ENCODE results near the gene APOC3. TPM values are rescaled to one million over a fixed set of nuclear protein-coding genes. Genes with fewer than 3 reads are reported as not detected.

The APOC3 gene
- total RNA-seq, 1 donor from 2014 or later, result not detected

- H3K36me3 Mint-ChIP-seq (ENCODE audit: low read depth, unreplicated experiment), result no peaks in the 10 kb centered on the region
Measured at GRCh38 chr11:116828632-116829524, 829 bp upstream of the APOC3 start.

GRCh38 chr11:116830184-116830912 is 641 bp downstream of the APOC3 start:
- H3K27ac Mint-ChIP-seq (ENCODE audit: unreplicated experiment), result no peak overlapping the region
- DNase-seq (ENCODE audit: low spot score), result no peak

More at GRCh38 chr11:116828632-116829524, 829 bp upstream of the APOC3 start:
- Mint-ChIP-seq H3K27me3 (ENCODE audit: unreplicated experiment) (peaks cover 6% of the 10 kb centered on the region), H3K4me1 (ENCODE audit: unreplicated experiment) (no peaks in the 10 kb centered on the region), H3K4me3 (ENCODE audit: unreplicated experiment) (no peak overlapping the region), H3K9me3 (ENCODE audit: unreplicated experiment) (no peaks in the 10 kb centered on the region), H3K27ac (ENCODE audit: unreplicated experiment) (no peak overlapping the region)
- no peak for TF ChIP-seq CTCF (IDR thresholded peaks at IDR 0.05; ENCODE audit: unreplicated experiment)
- DNase-seq (ENCODE audit: low spot score), result no peak

GRCh38 chr11:116831790-116832349 is 2.2 kb downstream of the APOC3 start:
- no peak overlapping the region for H3K4me3 Mint-ChIP-seq (ENCODE audit: unreplicated experiment)
- no peak for DNase-seq (ENCODE audit: low spot score)
- H3K4me1 Mint-ChIP-seq (ENCODE audit: unreplicated experiment), result peaks cover 3% of the 10 kb centered on the region
- no peaks in the 10 kb centered on the region for H3K36me3 Mint-ChIP-seq (ENCODE audit: low read depth, unreplicated experiment)
- H3K27me3 Mint-ChIP-seq (ENCODE audit: unreplicated experiment), result peaks cover 1% of the 10 kb centered on the region
- no peak overlapping the region for H3K27ac Mint-ChIP-seq (ENCODE audit: unreplicated experiment)
- no peaks in the 10 kb centered on the region for H3K9me3 Mint-ChIP-seq (ENCODE audit: unreplicated experiment)
- TF ChIP-seq CTCF (IDR thresholded peaks at IDR 0.05; ENCODE audit: unreplicated experiment), result no peak

More at GRCh38 chr11:116830184-116830912, 641 bp downstream of the APOC3 start:
- Mint-ChIP-seq H3K27me3 (ENCODE audit: unreplicated experiment) (peaks cover 6% of the 10 kb centered on the region), H3K36me3 (ENCODE audit: low read depth, unreplicated experiment) (no peaks in the 10 kb centered on the region), H3K4me3 (ENCODE audit: unreplicated experiment) (no peak overlapping the region), H3K4me1 (ENCODE audit: unreplicated experiment) (peaks cover 3% of the 10 kb centered on the region), H3K9me3 (ENCODE audit: unreplicated experiment) (no peaks in the 10 kb centered on the region)
- no peak for TF ChIP-seq CTCF (IDR thresholded peaks at IDR 0.05; ENCODE audit: unreplicated experiment)

GRCh38 chr11:116832350-116833290 is 2.9 kb downstream of the APOC3 start:
- no peaks in the 10 kb centered on the region for H3K36me3 Mint-ChIP-seq (ENCODE audit: low read depth, unreplicated experiment)
- no peak for TF ChIP-seq CTCF (IDR thresholded peaks at IDR 0.05; ENCODE audit: unreplicated experiment)
- DNase-seq (ENCODE audit: low spot score), result no peak
- no peak overlapping the region for H3K27ac Mint-ChIP-seq (ENCODE audit: unreplicated experiment)
- peaks cover 4% of the 10 kb centered on the region for H3K4me1 Mint-ChIP-seq (ENCODE audit: unreplicated experiment)
- no peaks in the 10 kb centered on the region for H3K27me3 Mint-ChIP-seq (ENCODE audit: unreplicated experiment)
- no peak overlapping the region for H3K4me3 Mint-ChIP-seq (ENCODE audit: unreplicated experiment)
- H3K9me3 Mint-ChIP-seq (ENCODE audit: unreplicated experiment), result no peaks in the 10 kb centered on the region

Measured in endothelial cell (in vitro differentiated cells).